ENCODE results near the gene CD276. TPM values are rescaled to one million over a fixed set of nuclear protein-coding genes. Genes with fewer than 3 reads are reported as not detected.

The CD276 gene
- total and polyA plus RNA-seq, 8 donors = 13.9 to 56.0 (median 22.7) TPM

DNA sequence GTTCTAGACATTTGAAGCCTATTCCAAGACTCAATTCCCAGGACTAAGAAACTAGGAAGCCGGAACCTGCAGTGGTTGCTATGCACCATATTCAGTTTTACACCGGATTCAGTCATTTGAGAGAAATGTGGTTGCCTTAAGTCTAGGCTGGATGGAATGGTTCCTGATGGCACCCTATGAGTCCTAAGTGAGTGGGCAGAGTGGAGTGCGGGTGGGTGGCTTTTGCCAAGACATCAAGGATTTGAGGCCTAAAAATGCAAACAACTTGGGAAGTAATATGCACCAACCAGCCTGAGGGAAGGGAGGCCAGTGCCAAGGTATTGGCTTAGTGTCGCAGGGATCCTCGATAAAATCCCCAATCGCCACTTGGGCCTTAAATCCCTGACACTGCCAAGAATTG, 4.2 kb upstream of the CD276 start:
- DNase-seq = no peak
- intact Hi-C loops (cut with DNase I) = no loop called here
- no peak for FAIRE-seq
- no peak overlapping the region for H3K27ac ChIP-seq
- no peaks in the 10 kb centered on the region for H3K27me3 ChIP-seq
- TF ChIP-seq, protein P1, sequence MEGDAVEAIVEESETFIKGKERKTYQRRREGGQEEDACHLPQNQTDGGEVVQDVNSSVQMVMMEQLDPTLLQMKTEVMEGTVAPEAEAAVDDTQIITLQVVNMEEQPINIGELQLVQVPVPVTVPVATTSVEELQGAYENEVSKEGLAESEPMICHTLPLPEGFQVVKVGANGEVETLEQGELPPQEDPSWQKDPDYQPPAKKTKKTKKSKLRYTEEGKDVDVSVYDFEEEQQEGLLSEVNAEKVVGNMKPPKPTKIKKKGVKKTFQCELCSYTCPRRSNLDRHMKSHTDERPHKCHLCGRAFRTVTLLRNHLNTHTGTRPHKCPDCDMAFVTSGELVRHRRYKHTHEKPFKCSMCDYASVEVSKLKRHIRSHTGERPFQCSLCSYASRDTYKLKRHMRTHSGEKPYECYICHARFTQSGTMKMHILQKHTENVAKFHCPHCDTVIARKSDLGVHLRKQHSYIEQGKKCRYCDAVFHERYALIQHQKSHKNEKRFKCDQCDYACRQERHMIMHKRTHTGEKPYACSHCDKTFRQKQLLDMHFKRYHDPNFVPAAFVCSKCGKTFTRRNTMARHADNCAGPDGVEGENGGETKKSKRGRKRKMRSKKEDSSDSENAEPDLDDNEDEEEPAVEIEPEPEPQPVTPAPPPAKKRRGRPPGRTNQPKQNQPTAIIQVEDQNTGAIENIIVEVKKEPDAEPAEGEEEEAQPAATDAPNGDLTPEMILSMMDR (IDR thresholded peaks at IDR 0.05) = no peak
- H3K4me3 ChIP-seq = no peak overlapping the region
- ATAC-seq = no peak
- H3K36me3 ChIP-seq = no peaks in the 10 kb centered on the region
- 90 to 94% methylated on average over 6 of the region's 6 CpGs for WGBS, 2 donors
- no peaks in the 10 kb centered on the region for H3K9me3 ChIP-seq
- H3K4me1 ChIP-seq = no peaks in the 10 kb centered on the region

DNA sequence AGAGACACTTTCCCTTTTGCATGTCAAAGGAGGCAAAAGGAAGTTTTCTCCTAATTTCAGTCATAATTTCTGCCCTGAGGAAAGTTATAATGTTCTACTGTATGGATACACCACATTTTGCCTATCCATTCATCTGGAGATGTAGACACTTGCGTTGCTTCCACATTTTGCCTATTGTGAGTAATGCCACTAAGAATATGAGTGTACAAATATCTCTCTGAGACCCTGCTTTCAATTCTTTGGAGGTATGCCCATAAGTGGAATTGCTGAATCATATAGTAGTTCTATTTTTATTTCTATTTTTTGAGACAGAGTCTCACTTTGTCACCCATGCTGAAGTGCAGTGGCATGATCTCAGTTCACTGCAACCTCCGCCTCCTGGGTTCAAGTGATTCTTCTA, 3.6 kb upstream of the CD276 start:
- Histone ChIP-seq H3K9me3 (no peaks in the 10 kb centered on the region), H3K27ac (no peak overlapping the region), H3K4me1 (peaks cover 0 to 1% (median 0%) of the 10 kb centered on the region in 3 donors), H3K36me3 (no peaks in the 10 kb centered on the region), H3K27me3 (no peaks in the 10 kb centered on the region), H3K4me3 (no peak overlapping the region)
- TF ChIP-seq, protein P1 (IDR thresholded peaks at IDR 0.05) = no peak
- no peak for FAIRE-seq
- no peak for DNase-seq
- ATAC-seq = no peak
- intact Hi-C loops (cut with DNase I) = no loop called here
- WGBS, 2 donors = 95% methylated on average over 2 of the region's 2 CpGs

DNA sequence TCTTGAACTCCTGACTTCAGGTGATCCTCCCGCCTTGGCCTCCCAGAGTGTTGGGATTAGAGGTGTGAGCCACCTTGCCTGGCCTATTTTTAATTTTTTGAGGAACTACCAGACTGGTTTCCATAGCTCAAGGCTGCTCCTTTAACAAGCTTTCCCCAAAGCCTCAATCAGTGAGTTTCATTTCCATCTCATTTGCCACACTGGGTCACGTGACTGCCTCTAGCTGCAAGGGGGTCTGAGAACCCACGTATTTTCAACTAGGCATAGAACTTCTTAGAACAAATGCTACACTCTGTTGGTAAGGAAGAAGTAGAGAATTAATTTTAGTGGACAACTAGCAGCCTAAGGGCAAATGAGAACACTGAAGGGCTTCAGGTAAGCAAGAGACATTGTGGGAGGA, 3.1 kb upstream of the CD276 start:
- ATAC-seq (no peak), FAIRE-seq (no peak), DNase-seq (no peak)
- H3K36me3 ChIP-seq = no peaks in the 10 kb centered on the region
- TF ChIP-seq, protein P1 (IDR thresholded peaks at IDR 0.05) = no peak
- peaks cover 0 to 6% (median 0%) of the 10 kb centered on the region in 3 donors for H3K4me1 ChIP-seq
- WGBS, 2 donors = 72 to 76% methylated on average over 3 of the region's 3 CpGs
- H3K9me3 ChIP-seq = no peaks in the 10 kb centered on the region
- intact Hi-C loops (cut with DNase I) = no loop called here
- H3K27me3 ChIP-seq = no peaks in the 10 kb centered on the region
- no peak overlapping the region for H3K27ac ChIP-seq
- H3K4me3 ChIP-seq = no peak overlapping the region

DNA sequence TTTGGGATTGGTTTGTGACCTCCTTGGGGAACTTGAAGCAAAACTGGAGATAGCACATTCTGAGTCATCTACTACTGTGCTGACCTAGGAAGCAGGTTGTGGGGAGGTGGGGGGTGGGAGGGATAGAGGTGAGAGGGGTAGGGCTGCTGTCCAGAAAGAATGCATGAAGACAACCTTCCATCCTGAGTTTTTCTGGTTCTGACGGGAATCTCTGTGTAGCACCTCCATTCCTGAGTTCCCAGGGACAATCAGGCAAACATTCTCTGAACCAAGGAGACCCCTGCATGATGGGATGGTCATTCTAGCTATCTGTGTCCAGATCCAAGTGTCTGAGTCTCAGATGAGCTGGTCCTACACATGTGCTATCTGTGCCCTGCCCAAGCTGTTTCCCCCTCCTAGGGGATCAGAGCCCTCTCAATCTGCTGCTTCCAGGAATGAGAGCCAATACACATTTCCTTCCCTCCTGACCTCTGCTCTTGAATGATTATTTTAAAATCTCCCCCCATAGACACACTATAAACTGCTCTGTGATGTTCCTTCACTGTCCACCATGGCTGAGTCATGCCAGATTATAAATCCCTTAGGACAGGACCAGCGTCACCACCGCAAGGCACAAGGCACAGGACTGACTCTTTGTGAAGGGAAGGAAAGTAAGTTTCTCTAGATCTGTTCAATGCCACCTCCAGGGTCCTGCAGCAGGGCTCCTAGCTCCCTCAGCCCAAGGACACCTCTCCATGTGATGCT, 2.2 kb upstream of the CD276 start:
- no peak overlapping the region for H3K4me3 ChIP-seq
- intact Hi-C loops (cut with DNase I) = no loop called here
- no peak for ATAC-seq
- TF ChIP-seq, protein P1 (IDR thresholded peaks at IDR 0.05) = no peak
- no peaks in the 10 kb centered on the region for H3K27me3 ChIP-seq
- peaks cover 0 to 14% (median 0%) of the 10 kb centered on the region in 3 donors for H3K4me1 ChIP-seq
- no peaks in the 10 kb centered on the region for H3K36me3 ChIP-seq
- no peak for DNase-seq
- H3K9me3 ChIP-seq = no peaks in the 10 kb centered on the region
- WGBS, 2 donors = 69% methylated on average over 3 of the region's 3 CpGs
- no peak for FAIRE-seq
- H3K27ac ChIP-seq = no peak overlapping the region

DNA sequence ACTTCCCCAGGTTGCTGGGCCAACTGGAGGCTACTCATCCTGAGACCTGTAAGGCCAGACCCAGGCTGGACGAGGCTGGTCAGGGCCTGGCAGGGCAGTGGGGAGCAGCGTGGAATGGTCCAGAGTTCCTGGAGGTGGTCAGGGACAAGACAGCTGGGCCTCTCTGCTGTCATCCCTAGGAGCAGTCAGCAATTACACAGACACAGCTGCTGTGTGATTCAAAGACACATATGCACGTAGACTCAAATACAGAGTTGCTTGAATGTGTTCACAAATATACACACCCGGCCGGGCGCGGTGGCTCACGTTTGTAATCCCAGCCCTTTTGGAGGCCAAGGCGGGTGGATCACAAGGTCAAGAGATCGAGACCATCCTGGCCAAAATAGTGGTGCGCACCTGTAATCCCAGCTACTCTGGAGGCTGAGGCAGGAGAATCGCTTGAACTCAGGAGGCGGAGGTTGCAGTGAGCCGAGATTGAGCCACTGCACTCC, 1.5 kb upstream of the CD276 start:
- ATAC-seq = no peak
- H3K9me3 ChIP-seq = no peaks in the 10 kb centered on the region
- H3K4me3 ChIP-seq = no peak overlapping the region
- 67 to 69% methylated on average over 14 of the region's 14 CpGs for WGBS, 2 donors
- no peaks in the 10 kb centered on the region for H3K36me3 ChIP-seq
- peaks cover 0 to 17% (median 0%) of the 10 kb centered on the region in 3 donors for H3K4me1 ChIP-seq
- H3K27ac ChIP-seq = no peak overlapping the region
- FAIRE-seq = no peak
- intact Hi-C loops (cut with DNase I) = no loop called here
- no peaks in the 10 kb centered on the region for H3K27me3 ChIP-seq
- DNase-seq = no peak
- TF ChIP-seq, protein P1 (IDR thresholded peaks at IDR 0.05) = no peak
